HEK293T (cell line): Measurements from ENCODE around the gene ADAMTS18.

Experiments
- HDGF ChIP-seq: fragments of 450-650 bp; IDR thresholded peaks from 2 replicates; pipeline ENCODE4 v1.6.1; 2017; ENCODE audit warnings: antibody characterized with exemption, borderline replicate concordance
- LEF1 ChIP-seq: fragments of 450-650 bp; IDR thresholded peaks from 2 replicates; pipeline ENCODE4 v1.6.1; 2017; ENCODE audit warnings: mild to moderate bottlenecking, borderline replicate concordance

DNA sequence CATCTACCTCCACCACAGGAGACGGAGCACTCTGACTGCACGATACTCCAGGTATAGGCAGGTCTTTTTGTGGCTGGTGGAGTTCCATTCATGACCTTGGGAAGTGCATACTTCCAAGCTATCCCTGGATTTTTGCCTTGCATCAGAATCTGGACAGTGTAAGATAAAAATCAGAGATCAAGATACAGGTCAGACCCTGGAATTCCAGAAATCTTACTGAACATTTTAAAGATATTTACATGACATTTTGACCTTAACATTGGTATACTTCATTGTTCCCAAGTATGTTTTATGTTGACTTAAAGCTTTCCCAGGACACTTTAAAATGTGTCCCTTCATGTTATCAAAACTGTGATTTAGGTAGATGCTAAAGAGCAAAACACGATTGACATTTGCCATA, 134.6 kb downstream of the ADAMTS18 start:
- TF ChIP-seq HDGF = no peak
- no peak for TF ChIP-seq LEF1
